Measurements from ENCODE around the gene RBM47. TPM values are rescaled to one million over a fixed set of nuclear protein-coding genes. Genes with fewer than 3 reads are reported as not detected.

The RBM47 gene
- total and polyA plus RNA-seq, 2 experiments from 2014 or later, result 35.6 to 139 TPM

DNA sequence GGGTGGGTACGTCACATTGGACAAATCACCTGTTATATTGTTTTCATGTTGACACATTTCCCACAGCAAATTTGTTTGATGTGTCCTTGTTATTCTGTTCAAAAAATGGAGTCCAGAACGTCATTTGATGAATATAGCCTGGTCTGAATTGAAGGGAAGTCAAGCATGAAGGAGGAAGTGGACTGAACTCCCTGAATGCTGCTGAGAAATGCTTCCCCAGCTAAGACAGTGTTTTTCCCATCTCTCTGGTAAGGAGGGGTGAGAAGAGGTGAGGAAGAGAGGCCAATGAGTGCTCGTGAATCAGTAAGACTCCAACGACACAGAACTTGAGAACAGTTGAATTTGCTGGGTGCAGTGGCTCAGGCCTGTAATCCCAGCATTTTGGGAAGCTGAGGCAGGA is 127.4 kb downstream of the RBM47 start:
- Histone ChIP-seq H3K27ac (ENCODE audit: low read depth) (0 out of 2 replicates have a peak overlapping the region, but pooled peaks have one; percentile 55), H3K4me3 (no peak overlapping the region), H3K79me2 (replicated peaks; ENCODE audit: insufficient read depth) (peaks cover 32% of the 10 kb centered on the region), H3K27me3 (ENCODE audit: insufficient read depth) (no peaks in the 10 kb centered on the region), H3K4me1 (ENCODE audit: insufficient read depth) (no peaks in the 10 kb centered on the region; the same call in 1 of the 2 replicates), H3K4me2 (no peak overlapping the region), H3K9me2 (ENCODE audit: insufficient read depth) (no peaks in the 10 kb centered on the region), H2AFZ (no peak overlapping the region), H4K20me1 (replicated peaks; ENCODE audit: insufficient read depth) (peaks cover 9% of the 10 kb centered on the region), H3K36me3 (ENCODE audit: insufficient read depth) (peaks cover 6% of the 10 kb centered on the region; the same call in 1 of the 2 replicates), H3F3A (replicated peaks; ENCODE audit: low read depth) (no peaks in the 10 kb centered on the region)
- 0 out of 2 replicates have a peak overlapping the region, but pooled peaks have one; percentile 9 for H3K27ac Mint-ChIP-seq
- H3K4me1 Mint-ChIP-seq, result peaks cover 7% of the 10 kb centered on the region
- H3K27me3 Mint-ChIP-seq (ENCODE audit: insufficient read depth, low read depth, poor library complexity), result peaks cover 17% of the 10 kb centered on the region
- no peak for TF ChIP-seq ZNF462 (CRISPR knock-in tag; IDR thresholded peaks at IDR 0.05)
- no peak for TF ChIP-seq ZNF114 (CRISPR knock-in tag; IDR thresholded peaks at IDR 0.05)
- no peak for TF ChIP-seq JUNB (IDR thresholded peaks at IDR 0.05; ENCODE audit: unreplicated experiment)
- no peak for ATAC-seq
- DNase-seq (ENCODE audit: low spot score), result no peak
- peaks cover 19% of the 10 kb centered on the region for H3K36me3 Mint-ChIP-seq (ENCODE audit: low read depth)
- no peaks in the 10 kb centered on the region for H3K9me3 Mint-ChIP-seq
- no peak overlapping the region for H3K4me3 Mint-ChIP-seq

DNA sequence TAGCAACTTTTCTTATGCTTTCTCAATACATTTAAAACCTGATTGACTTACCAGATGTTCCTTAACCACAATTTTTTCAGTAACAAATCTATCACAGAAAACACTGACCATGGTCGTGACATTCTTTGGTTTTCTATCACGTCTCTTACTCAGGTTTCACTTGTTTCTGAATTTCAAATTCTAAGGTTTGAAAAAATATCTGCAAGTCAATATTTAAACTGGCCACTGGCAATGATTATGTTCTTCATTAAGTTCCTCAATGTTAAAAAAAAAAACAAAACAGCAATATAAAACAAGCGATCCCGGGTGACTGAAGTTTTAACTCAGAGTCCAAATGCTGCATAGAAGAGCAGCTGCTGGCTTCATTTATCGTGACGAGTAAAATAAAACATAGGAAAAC is 128.9 kb downstream of the RBM47 start:
- DNase-seq (ENCODE audit: low spot score) (no peak), ATAC-seq (no peak)
- Mint-ChIP-seq H3K36me3 (ENCODE audit: low read depth) (peaks cover 17% of the 10 kb centered on the region), H3K27ac (no peak overlapping the region), H3K9me3 (no peaks in the 10 kb centered on the region), H3K4me1 (peaks cover 9% of the 10 kb centered on the region), H3K27me3 (ENCODE audit: insufficient read depth, low read depth, poor library complexity) (peaks cover 19% of the 10 kb centered on the region), H3K4me3 (no peak overlapping the region)
- Histone ChIP-seq H2AFZ (no peak overlapping the region), H3K4me1 (ENCODE audit: insufficient read depth) (no peaks in the 10 kb centered on the region), H3K4me2 (no peak overlapping the region), H3K9me2 (ENCODE audit: insufficient read depth) (no peaks in the 10 kb centered on the region), H3K79me2 (replicated peaks; ENCODE audit: insufficient read depth) (peaks cover 30% of the 10 kb centered on the region), H3F3A (replicated peaks; ENCODE audit: low read depth) (no peaks in the 10 kb centered on the region), H4K20me1 (replicated peaks; ENCODE audit: insufficient read depth) (peaks cover 10% of the 10 kb centered on the region), H3K27me3 (ENCODE audit: insufficient read depth) (no peaks in the 10 kb centered on the region), H3K4me3 (no peak overlapping the region), H3K36me3 (ENCODE audit: insufficient read depth) (peaks cover 6% of the 10 kb centered on the region; the same call in 1 of the 2 replicates), H3K27ac (ENCODE audit: low read depth) (no peak overlapping the region)
- TF ChIP-seq ZNF114 (CRISPR knock-in tag; IDR thresholded peaks at IDR 0.05), result no peak
- TF ChIP-seq EZH2 (IDR thresholded peaks at IDR 0.05; ENCODE audit: low read depth, unreplicated experiment), result no peak
- no peak for TF ChIP-seq CREB1 (CRISPR knock-in tag; IDR thresholded peaks at IDR 0.05; ENCODE audit: low read depth)
- TF ChIP-seq ZNF331 (CRISPR knock-in tag; IDR thresholded peaks at IDR 0.05; ENCODE audit: low read depth), result no peak
- TF ChIP-seq EZH2phosphoT487 (IDR thresholded peaks at IDR 0.05; ENCODE audit: unreplicated experiment), result no peak

Data from GM23338 (cell line).